ENCODE results near the gene ATP5PF. TPM values are rescaled to one million over a fixed set of nuclear protein-coding genes. Genes with fewer than 3 reads are reported as not detected.
"Not testable (repeated sequence)": the region's sequence is repeated elsewhere in the genome, so short reads cannot be mapped to it uniquely, and the experiment has no call there.

The ATP5PF gene, protein sequence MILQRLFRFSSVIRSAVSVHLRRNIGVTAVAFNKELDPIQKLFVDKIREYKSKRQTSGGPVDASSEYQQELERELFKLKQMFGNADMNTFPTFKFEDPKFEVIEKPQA
- polyA plus RNA-seq (2013, experiment 1 of 4) = 225 TPM
- 223 TPM for polyA plus RNA-seq (2013, experiment 2 of 4)
- polyA plus RNA-seq (2013, experiment 3 of 4) = 206 TPM
- 244 TPM for polyA plus RNA-seq (2013, experiment 4 of 4)

DNA sequence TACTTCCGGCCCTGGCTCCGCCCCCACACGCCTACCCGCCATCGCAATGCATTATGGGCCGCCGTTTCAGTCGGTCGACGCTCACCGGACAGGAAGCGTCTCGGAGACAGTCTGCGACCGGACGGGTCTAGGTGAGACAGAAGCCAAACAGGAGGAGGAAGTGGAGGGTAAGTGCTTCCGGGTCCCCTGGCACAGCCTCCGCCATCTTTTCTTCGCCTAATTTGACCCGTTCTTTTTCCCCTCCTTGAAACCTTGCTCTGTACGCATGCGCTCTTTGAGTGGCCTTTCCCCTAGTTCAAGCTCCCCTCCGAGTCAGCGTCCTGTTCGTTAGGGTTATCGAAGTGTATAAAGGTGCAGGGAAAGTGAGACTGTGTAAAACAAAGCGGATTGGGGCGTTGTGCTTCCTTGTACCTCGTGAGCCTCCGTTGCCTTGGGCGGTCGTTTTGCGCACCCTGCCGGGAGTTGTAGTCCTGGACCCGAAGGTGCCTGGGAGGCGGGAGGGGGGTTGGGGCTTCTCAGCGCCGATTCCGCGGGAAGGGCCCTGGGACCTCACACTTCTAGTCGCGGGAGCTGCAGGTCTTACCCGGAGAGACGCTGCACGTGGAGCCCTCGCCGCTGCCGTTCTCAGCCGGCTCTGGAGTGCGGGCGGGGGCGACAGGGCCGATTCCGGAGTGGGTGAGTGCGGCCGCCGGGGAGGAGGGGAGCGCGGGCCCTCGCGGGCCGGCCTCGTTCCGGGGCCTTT is at the start of gene ATP5PF, which contains the start of gene GABPA:
TSS of gene ATP5PF (minus strand) at position 1 of the 742 bp plus-strand sequence. CDS start 5,110 bp downstream, outside the sequence.
TSS of gene GABPA (plus strand) at position 69 of the 742 bp plus-strand sequence. CDS start 6,627 bp downstream, outside the sequence.
- 0% methylated on average over 64 of the region's 64 CpGs for WGBS, 2 experiments
- Histone ChIP-seq H3K9me3 (ENCODE audit: control insufficient read depth, low read length) (no peaks in the 10 kb centered on the region), H3K36me3 (ENCODE audit: control insufficient read depth, insufficient read depth, low read length) (no peaks in the 10 kb centered on the region)

DNA sequence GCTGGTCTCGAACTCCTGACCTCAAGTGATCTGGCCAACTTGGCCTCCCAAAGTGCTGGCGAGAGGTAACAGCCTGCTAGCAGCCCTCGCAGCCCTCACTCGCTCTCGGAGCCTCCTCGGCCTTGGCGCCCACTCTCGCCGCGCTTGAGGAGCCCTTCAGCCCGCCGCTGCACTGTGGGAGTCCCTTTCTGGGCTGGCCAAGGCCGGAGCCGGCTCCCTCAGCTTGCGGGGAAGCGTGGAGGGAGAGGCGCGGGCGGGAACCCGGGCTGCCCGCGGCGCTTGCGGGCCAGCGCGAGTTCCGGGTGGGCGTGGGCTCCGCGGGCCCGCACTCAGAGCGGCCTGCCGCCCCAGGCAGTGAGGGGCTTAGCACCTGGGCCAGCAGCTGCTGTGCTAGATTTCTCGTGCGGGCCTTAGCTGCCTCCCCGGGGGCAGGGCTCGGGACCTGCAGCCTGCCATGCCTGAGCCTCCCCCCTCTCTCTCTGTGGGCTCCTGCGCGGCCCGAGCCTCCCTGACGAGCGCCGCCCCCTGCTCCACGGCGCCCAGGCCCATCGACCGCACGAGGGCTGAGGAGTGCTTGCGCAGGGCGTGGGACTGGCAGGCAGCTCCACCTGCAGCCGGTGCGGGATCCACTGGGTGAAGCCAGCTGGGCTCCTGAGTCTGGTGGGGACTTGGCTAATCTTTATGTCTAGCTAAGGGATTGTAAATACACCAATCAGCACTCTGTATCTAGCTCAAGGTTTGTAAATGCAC is 43.6 kb upstream of the ATP5PF start:
- H3K36me3 ChIP-seq (ENCODE audit: control insufficient read depth, insufficient read depth, low read length); H3K27me3 ChIP-seq (ENCODE audit: control insufficient read depth, insufficient read depth, low read length, poor library complexity, severe bottlenecking); H3K9me3 ChIP-seq (ENCODE audit: control insufficient read depth, low read length); H3K4me1 ChIP-seq (ENCODE audit: control insufficient read depth, insufficient read depth, low read length); H3K27ac ChIP-seq (ENCODE audit: insufficient read depth, low read depth, low read length, poor library complexity, severe bottlenecking); H3K4me3 ChIP-seq (ENCODE audit: insufficient read depth, low read depth, low read length): not testable (repeated sequence)
- 96 to 97% methylated on average over 52 of the region's 52 CpGs for WGBS, 2 experiments

More for the DNA sequence above, at the start of gene ATP5PF, which contains the start of gene GABPA:
- H3K27ac ChIP-seq (ENCODE audit: insufficient read depth, low read depth, low read length, poor library complexity, severe bottlenecking) = peak within 1 kb of the TSS; percentile 99
- H3K27me3 ChIP-seq (ENCODE audit: control insufficient read depth, insufficient read depth, low read length, poor library complexity, severe bottlenecking) = no peaks in the 10 kb centered on the region
- H3K4me1 ChIP-seq (ENCODE audit: control insufficient read depth, insufficient read depth, low read length) = peaks cover 9% of the 10 kb centered on the region
- H3K4me3 ChIP-seq (ENCODE audit: insufficient read depth, low read depth, low read length) = peak within 1 kb of the TSS; percentile 90

DNA sequence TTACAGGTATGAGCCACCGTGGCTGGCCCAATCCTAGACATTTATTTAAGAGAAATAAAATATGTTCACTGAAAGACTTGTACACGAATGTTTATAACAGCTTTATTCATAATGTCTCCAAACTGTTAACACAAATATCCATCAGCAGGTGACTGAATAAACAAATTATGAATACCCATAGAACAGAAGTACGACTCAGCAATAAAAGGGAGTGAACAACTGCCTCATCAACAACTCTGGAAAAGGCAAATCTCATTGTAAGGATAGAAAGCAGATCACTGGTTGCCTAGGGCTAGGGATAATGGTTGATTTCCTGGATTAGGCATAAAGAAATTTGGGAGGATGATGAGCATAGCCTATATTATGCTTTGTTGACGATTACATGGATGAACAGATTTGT is 41.7 kb upstream of the ATP5PF start:
- Histone ChIP-seq H3K9me3 (ENCODE audit: control insufficient read depth, low read length) (no peaks in the 10 kb centered on the region), H3K4me3 (ENCODE audit: insufficient read depth, low read depth, low read length) (no peak overlapping the region), H3K27ac (ENCODE audit: insufficient read depth, low read depth, low read length, poor library complexity, severe bottlenecking) (no peak overlapping the region), H3K4me1 (ENCODE audit: control insufficient read depth, insufficient read depth, low read length) (no peaks in the 10 kb centered on the region), H3K36me3 (ENCODE audit: control insufficient read depth, insufficient read depth, low read length) (no peaks in the 10 kb centered on the region), H3K27me3 (ENCODE audit: control insufficient read depth, insufficient read depth, low read length, poor library complexity, severe bottlenecking) (no peaks in the 10 kb centered on the region)
- WGBS, 2 experiments = 91 to 97% methylated on average over 2 to 4 of the region's 4 CpGs

DNA sequence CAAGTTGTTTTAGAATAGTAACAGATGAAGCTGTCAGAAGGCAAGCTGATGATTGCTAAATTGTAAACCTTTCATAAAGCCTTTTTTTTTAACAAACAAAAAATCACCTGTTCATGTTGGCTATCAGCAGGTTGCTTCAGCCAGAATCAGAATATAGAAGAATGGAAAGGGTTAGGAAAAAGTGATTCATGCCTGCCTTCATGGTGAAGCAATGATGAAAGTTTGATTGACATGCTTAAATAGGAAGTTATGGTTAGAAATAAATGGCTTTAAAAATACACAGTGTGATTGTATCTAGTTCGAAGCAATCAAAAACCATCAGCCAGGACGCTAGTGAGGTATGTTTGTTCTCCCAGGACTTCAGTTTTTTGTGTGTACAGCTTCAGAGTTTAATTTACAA is 38.0 kb upstream of the ATP5PF start:
- H3K4me3 ChIP-seq (ENCODE audit: insufficient read depth, low read depth, low read length) = no peak overlapping the region

DNA sequence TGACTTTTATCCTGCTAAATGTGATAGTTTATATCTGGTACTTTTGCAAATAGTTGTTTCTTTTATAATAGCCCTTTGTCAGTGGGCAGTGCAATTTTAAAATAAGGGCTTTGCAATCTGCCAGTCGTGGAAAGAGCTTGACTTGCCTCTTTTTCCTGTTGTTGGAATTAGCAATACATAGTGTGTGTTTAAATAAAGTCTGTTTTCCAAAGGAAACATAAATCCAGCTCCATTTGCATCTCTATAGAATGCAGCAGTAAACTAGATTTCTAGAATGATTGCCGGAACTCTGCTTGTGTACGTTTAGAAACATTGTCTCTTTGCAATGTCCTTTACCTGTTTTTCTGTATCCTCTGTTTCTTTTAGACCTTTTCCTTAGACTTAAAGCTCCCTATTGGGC is 33.2 kb upstream of the ATP5PF start:
- no peak overlapping the region for H3K4me3 ChIP-seq (ENCODE audit: insufficient read depth, low read depth, low read length)
- no peaks in the 10 kb centered on the region for H3K27me3 ChIP-seq (ENCODE audit: control insufficient read depth, insufficient read depth, low read length, poor library complexity, severe bottlenecking)
- WGBS, 2 experiments = 94% methylated on average over 3 of the region's 3 CpGs
- H3K36me3 ChIP-seq (ENCODE audit: control insufficient read depth, insufficient read depth, low read length) = peaks cover 3% of the 10 kb centered on the region
- no peaks in the 10 kb centered on the region for H3K9me3 ChIP-seq (ENCODE audit: control insufficient read depth, low read length)
- no peak overlapping the region for H3K27ac ChIP-seq (ENCODE audit: insufficient read depth, low read depth, low read length, poor library complexity, severe bottlenecking)
- H3K4me1 ChIP-seq (ENCODE audit: control insufficient read depth, insufficient read depth, low read length) = no peaks in the 10 kb centered on the region

More for the DNA sequence above, 38.0 kb upstream of the ATP5PF start:
- no peaks in the 10 kb centered on the region for H3K27me3 ChIP-seq (ENCODE audit: control insufficient read depth, insufficient read depth, low read length, poor library complexity, severe bottlenecking)
- H3K27ac ChIP-seq (ENCODE audit: insufficient read depth, low read depth, low read length, poor library complexity, severe bottlenecking) = no peak overlapping the region
- 92% methylated on average over 2 of the region's 2 CpGs for WGBS, 2 experiments
- H3K9me3 ChIP-seq (ENCODE audit: control insufficient read depth, low read length) = no peaks in the 10 kb centered on the region
- H3K4me1 ChIP-seq (ENCODE audit: control insufficient read depth, insufficient read depth, low read length) = no peaks in the 10 kb centered on the region
- no peaks in the 10 kb centered on the region for H3K36me3 ChIP-seq (ENCODE audit: control insufficient read depth, insufficient read depth, low read length)

DNA sequence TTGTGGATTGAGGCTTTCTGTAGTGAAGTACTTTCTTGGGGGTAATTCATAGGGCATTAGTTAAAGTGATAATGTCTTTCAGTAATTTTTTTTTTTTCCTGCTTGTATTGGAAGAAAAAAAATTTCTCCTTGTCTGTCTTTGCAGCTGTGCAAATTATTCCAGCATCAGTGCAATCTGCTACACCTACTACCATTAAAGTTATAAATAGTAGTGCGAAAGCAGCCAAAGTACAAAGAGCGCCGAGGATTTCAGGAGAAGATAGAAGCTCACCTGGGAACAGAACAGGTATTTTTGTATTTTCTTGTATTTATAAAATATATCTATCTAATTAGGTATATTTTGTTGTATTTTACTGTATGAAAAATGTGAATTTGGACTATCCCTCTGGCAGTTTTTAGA is 29.4 kb upstream of the ATP5PF start:
- Histone ChIP-seq H3K4me3 (ENCODE audit: insufficient read depth, low read depth, low read length) (no peak overlapping the region), H3K27ac (ENCODE audit: insufficient read depth, low read depth, low read length, poor library complexity, severe bottlenecking) (no peak overlapping the region), H3K9me3 (ENCODE audit: control insufficient read depth, low read length) (no peaks in the 10 kb centered on the region), H3K36me3 (ENCODE audit: control insufficient read depth, insufficient read depth, low read length) (peaks cover 14% of the 10 kb centered on the region), H3K4me1 (ENCODE audit: control insufficient read depth, insufficient read depth, low read length) (no peaks in the 10 kb centered on the region), H3K27me3 (ENCODE audit: control insufficient read depth, insufficient read depth, low read length, poor library complexity, severe bottlenecking) (no peaks in the 10 kb centered on the region)
- 100% methylated on average over 1 of the region's 3 CpGs; no CpG with 5 or more reads in 1 of the 2 experiments for WGBS, 2 experiments

DNA sequence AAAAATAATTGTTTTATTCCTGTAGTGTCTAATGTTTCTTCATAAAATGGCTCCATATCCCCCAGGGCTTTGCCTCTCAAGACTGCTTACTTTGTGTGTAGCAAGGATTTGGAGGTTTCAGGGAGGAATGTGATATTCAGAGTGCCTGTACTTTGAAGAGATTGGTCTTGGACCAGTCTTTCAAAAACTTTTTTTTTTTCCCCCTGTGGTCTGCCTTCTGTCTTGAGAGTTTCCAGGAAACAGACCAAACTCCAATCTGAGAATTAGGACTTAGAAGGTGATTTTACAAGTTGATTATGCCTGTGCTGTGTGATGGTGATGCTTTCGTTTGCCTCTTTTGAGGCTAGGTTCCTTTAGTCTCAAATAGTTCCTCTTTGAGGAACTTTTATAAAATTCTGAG is 26.0 kb upstream of the ATP5PF start:
- H3K27ac ChIP-seq (ENCODE audit: insufficient read depth, low read depth, low read length, poor library complexity, severe bottlenecking) = no peak overlapping the region
- H3K4me1 ChIP-seq (ENCODE audit: control insufficient read depth, insufficient read depth, low read length) = no peaks in the 10 kb centered on the region
- H3K27me3 ChIP-seq (ENCODE audit: control insufficient read depth, insufficient read depth, low read length, poor library complexity, severe bottlenecking) = no peaks in the 10 kb centered on the region
- no peak overlapping the region for H3K4me3 ChIP-seq (ENCODE audit: insufficient read depth, low read depth, low read length)
- no peaks in the 10 kb centered on the region for H3K9me3 ChIP-seq (ENCODE audit: control insufficient read depth, low read length)
- 100% methylated on average over 1 of the region's 1 CpG; no CpG with 5 or more reads in 1 of the 2 experiments for WGBS, 2 experiments
- H3K36me3 ChIP-seq (ENCODE audit: control insufficient read depth, insufficient read depth, low read length) = peaks cover 16% of the 10 kb centered on the region

DNA sequence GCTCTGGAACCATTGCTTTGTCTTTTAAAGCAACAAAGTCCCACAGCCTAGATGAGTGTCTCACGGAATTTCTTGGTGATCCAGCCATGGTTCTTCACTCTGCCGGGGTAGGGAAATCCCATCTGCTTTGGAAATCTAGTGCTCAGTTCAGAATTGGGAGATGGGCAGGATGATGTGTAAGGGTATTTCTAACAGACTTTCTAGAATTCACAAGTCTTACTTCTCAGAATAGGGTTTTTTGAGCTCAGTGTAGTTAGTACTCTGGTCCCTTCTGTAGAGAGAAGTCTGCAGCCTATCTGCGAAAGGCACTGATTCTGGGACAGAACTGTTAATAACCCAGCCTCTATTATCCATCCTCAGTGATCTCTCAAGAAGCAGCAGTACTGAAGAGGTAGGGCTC is 25.4 kb upstream of the ATP5PF start:
- WGBS, 2 experiments = 94 to 97% methylated on average over 3 of the region's 3 CpGs

DNA sequence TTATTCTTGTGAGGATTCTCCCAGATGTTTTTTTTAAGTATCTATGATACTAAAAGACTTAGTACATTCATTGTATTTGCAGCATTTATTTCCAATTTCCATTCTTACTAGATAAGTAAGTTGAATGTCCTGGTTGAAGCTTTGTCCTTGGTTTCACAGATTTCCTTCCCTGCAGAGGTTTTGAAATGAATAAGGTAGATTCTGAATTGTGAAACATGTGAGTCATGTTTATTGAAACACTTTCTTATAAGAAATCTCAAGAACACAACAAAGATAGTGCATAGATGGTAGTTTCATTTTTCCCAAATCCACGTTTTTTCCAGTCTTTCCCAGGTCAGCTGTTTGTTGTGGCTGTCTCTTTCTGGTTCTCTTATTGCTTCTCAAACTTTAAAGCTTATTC is 24.9 kb upstream of the ATP5PF start:
- no peaks in the 10 kb centered on the region for H3K4me1 ChIP-seq (ENCODE audit: control insufficient read depth, insufficient read depth, low read length)
- no peak overlapping the region for H3K4me3 ChIP-seq (ENCODE audit: insufficient read depth, low read depth, low read length)
- no peaks in the 10 kb centered on the region for H3K9me3 ChIP-seq (ENCODE audit: control insufficient read depth, low read length)
- peaks cover 16% of the 10 kb centered on the region for H3K36me3 ChIP-seq (ENCODE audit: control insufficient read depth, insufficient read depth, low read length)
- H3K27me3 ChIP-seq (ENCODE audit: control insufficient read depth, insufficient read depth, low read length, poor library complexity, severe bottlenecking) = no peaks in the 10 kb centered on the region
- H3K27ac ChIP-seq (ENCODE audit: insufficient read depth, low read depth, low read length, poor library complexity, severe bottlenecking) = no peak overlapping the region
- 88% methylated on average over 1 of the region's 1 CpG for WGBS, 2 experiments

More for the DNA sequence above, 25.4 kb upstream of the ATP5PF start:
- Histone ChIP-seq H3K4me1 (ENCODE audit: control insufficient read depth, insufficient read depth, low read length) (no peaks in the 10 kb centered on the region), H3K27ac (ENCODE audit: insufficient read depth, low read depth, low read length, poor library complexity, severe bottlenecking) (no peak overlapping the region), H3K4me3 (ENCODE audit: insufficient read depth, low read depth, low read length) (no peak overlapping the region), H3K9me3 (ENCODE audit: control insufficient read depth, low read length) (no peaks in the 10 kb centered on the region), H3K27me3 (ENCODE audit: control insufficient read depth, insufficient read depth, low read length, poor library complexity, severe bottlenecking) (no peaks in the 10 kb centered on the region), H3K36me3 (ENCODE audit: control insufficient read depth, insufficient read depth, low read length) (peaks cover 16% of the 10 kb centered on the region)

DNA sequence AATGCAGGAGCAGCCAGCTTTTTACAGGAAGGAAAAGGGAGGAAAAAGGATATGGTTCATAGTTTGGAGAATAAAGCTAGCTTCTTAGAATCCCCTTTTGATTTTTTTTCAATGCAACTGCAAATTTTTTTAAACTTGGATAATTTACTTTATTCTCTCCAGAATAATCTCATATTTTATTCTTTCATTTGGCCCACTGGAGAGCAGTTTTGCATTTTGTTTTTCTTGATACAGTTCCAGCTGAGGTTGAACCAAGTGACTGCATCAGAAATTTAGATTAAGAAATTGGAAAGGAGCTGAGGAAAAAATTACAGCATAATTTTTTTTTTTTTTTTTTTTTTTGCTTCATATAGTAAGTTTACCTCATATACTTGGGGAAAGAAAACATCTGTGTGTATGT is 22.8 kb upstream of the ATP5PF start:
- no peaks in the 10 kb centered on the region for H3K4me1 ChIP-seq (ENCODE audit: control insufficient read depth, insufficient read depth, low read length)
- no peaks in the 10 kb centered on the region for H3K27me3 ChIP-seq (ENCODE audit: control insufficient read depth, insufficient read depth, low read length, poor library complexity, severe bottlenecking)
- no peaks in the 10 kb centered on the region for H3K9me3 ChIP-seq (ENCODE audit: control insufficient read depth, low read length)
- H3K36me3 ChIP-seq (ENCODE audit: control insufficient read depth, insufficient read depth, low read length) = peaks cover 17% of the 10 kb centered on the region
- no peak overlapping the region for H3K4me3 ChIP-seq (ENCODE audit: insufficient read depth, low read depth, low read length)
- no peak overlapping the region for H3K27ac ChIP-seq (ENCODE audit: insufficient read depth, low read depth, low read length, poor library complexity, severe bottlenecking)
